Measurements from ENCODE around the gene SLC25A13. TPM values are rescaled to one million over a fixed set of nuclear protein-coding genes. Genes with fewer than 3 reads are reported as not detected.

Gene SLC25A13
- total and polyA plus RNA-seq, 2 of the 13 experiments (the other 11 are each of a cell fraction or from before 2014, with no cell fraction given), result 36.2 to 84.9 TPM

DNA sequence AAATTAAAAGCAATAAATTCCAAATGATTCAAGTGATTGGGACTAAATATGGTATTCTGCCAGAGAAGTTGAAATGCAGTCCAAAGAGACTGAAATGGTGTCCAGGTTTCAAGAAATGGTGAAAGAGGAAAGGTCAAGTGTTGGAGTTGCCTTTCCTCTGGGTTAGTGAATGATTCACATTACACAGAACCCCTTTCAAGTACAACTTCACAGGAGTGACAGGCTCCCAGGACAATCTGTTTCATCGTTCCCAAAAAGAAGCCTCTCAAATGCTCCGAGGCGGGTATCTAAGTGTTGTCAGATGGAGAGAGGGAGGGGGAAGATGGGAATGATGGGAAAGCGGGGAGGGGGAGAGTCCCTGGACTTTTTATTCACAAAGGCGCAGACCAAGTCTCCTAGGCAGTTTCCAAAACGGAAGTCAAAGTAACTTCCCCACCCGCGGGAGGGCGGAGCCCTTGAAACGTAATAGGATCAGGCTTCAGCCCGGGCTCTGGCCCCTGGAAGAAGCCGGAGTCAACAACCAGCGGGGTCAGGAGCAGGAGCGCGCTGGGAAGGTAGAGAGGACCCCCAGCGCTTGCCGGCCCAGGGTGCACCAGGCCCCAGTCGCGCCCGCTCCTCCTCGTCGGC, 754 bp downstream of the SLC25A13 start (continued):
- TF ChIP-seq, protein P1, sequence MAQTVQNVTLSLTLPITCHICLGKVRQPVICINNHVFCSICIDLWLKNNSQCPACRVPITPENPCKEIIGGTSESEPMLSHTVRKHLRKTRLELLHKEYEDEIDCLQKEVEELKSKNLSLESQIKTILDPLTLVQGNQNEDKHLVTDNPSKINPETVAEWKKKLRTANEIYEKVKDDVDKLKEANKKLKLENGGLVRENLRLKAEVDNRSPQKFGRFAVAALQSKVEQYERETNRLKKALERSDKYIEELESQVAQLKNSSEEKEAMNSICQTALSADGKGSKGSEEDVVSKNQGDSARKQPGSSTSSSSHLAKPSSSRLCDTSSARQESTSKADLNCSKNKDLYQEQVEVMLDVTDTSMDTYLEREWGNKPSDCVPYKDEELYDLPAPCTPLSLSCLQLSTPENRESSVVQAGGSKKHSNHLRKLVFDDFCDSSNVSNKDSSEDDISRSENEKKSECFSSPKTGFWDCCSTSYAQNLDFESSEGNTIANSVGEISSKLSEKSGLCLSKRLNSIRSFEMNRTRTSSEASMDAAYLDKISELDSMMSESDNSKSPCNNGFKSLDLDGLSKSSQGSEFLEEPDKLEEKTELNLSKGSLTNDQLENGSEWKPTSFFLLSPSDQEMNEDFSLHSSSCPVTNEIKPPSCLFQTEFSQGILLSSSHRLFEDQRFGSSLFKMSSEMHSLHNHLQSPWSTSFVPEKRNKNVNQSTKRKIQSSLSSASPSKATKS (CRISPR knock-in tag; IDR thresholded peaks at IDR 0.05), result 0 out of 2 replicates have a peak, but pooled peaks have one; percentile 11
- TF ChIP-seq GTF3A (CRISPR knock-in tag; conservative IDR thresholded peaks at IDR 0.05), result no peak

DNA sequence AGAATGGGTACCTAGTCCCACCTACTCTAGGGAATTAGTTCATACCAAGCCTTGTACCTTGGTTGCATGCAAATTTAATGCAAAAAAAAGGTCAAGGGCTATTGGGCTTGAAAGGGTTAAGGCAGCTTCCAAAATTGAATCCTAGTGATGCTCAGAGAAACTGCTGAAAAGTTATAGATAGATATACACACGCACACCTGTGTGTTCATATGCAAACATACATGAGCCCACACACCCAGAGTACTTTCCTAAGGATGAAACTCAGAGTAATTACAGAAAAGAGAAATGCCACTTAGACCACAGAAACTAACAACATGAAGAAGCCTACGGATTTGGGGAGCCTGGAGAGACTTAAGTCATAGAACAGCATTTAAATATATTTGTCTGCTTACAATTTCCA, 1.5 kb downstream of the SLC25A13 start:
- no peak for ATAC-seq
- H3K79me2 ChIP-seq (ENCODE audit: insufficient read depth, low read length), result peaks cover 56% of the 10 kb centered on the region
- no TSS peak for BruUV-seq (replicated peaks)
- H4K20me1 ChIP-seq (ENCODE audit: insufficient read depth, low read length), result peaks cover 27% of the 10 kb centered on the region
- H3K4me2 ChIP-seq (ENCODE audit: low read depth, low read length), result peak overlapping the region; percentile 78
- H3K27ac ChIP-seq (ENCODE audit: extremely low read length, insufficient read depth, low read length), result peak overlapping the region; percentile 98
- ChIA-PET POLR2A (no interaction called here), CTCF (ENCODE audit: low intra/inter-chr PET ratio, low total read pairs) (no interaction called here)
- no peak for FAIRE-seq
- peaks cover 63% of the 10 kb centered on the region for H3K4me1 ChIP-seq (ENCODE audit: insufficient read depth, low read length)
- H3K9ac ChIP-seq (ENCODE audit: insufficient read depth, low read depth, low read length), result peak overlapping the region; percentile 99
- WGBS (ENCODE audit: low lambda C conversion rate), result 52% methylated on average over 2 of the region's 2 CpGs
- DNase-seq (ENCODE audit: low spot score), result no peak
- H3K27me3 ChIP-seq (ENCODE audit: control insufficient read depth in 1 of 2, insufficient read depth in 2 of 2, low read length in 2 of 2), result no peaks in the 10 kb centered on the region
- intact Hi-C loops (cut with micrococcal nuclease; ENCODE audit: unreplicated experiment) (loop anchor here (5.0 to 10.0 kb wide), 3 partner anchors 224 to 1552 kb away; partner anchors contain the start of genes ASNS and DLX6), in situ Hi-C loops (cut with HindIII; ENCODE audit: extremely low pct_ligation_motif_present, low pct_unique_long_range_greater_than_20kb) (loop anchor here (25.0 kb wide), 1 partner anchor 692 kb away; the partner anchor contains the start of genes DLX5 and DLX6)
- H3K36me3 ChIP-seq (replicated peaks in 1 of 2; ENCODE audit: control insufficient read depth in 1 of 2, insufficient read depth in 2 of 2, low read length in 2 of 2), result peaks cover 0 to 6% of the 10 kb centered on the region in 2 experiments; a peak in 3 of 5 replicates
- H3K9me3 ChIP-seq (ENCODE audit: low read length), result no peaks in the 10 kb centered on the region
- peak overlapping the region; percentile 76 to 93 (median 91); a peak in 5 of 6 replicates for H3K4me3 ChIP-seq (replicated peaks in 1 of 3; ENCODE audit: insufficient read depth in 1 of 3, low read depth in 2 of 3, low read length in 3 of 3)
- TF ChIP-seq HDAC2 (CRISPR knock-in tag; IDR thresholded peaks at IDR 0.05) (no peak), ZNF510 (CRISPR knock-in tag; IDR thresholded peaks at IDR 0.05; ENCODE audit: low read depth) (no peak), ZNF652 (CRISPR knock-in tag; IDR thresholded peaks at IDR 0.05; ENCODE audit: borderline replicate concordance, low read depth) (peak; percentile 89), SPEN (CRISPR knock-in tag; IDR thresholded peaks at IDR 0.05; ENCODE audit: low read depth) (no peak)
- TF ChIP-seq, protein P2, sequence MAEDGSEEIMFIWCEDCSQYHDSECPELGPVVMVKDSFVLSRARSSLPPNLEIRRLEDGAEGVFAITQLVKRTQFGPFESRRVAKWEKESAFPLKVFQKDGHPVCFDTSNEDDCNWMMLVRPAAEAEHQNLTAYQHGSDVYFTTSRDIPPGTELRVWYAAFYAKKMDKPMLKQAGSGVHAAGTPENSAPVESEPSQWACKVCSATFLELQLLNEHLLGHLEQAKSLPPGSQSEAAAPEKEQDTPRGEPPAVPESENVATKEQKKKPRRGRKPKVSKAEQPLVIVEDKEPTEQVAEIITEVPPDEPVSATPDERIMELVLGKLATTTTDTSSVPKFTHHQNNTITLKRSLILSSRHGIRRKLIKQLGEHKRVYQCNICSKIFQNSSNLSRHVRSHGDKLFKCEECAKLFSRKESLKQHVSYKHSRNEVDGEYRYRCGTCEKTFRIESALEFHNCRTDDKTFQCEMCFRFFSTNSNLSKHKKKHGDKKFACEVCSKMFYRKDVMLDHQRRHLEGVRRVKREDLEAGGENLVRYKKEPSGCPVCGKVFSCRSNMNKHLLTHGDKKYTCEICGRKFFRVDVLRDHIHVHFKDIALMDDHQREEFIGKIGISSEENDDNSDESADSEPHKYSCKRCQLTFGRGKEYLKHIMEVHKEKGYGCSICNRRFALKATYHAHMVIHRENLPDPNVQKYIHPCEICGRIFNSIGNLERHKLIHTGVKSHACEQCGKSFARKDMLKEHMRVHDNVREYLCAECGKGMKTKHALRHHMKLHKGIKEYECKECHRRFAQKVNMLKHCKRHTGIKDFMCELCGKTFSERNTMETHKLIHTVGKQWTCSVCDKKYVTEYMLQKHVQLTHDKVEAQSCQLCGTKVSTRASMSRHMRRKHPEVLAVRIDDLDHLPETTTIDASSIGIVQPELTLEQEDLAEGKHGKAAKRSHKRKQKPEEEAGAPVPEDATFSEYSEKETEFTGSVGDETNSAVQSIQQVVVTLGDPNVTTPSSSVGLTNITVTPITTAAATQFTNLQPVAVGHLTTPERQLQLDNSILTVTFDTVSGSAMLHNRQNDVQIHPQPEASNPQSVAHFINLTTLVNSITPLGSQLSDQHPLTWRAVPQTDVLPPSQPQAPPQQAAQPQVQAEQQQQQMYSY (CRISPR knock-in tag; IDR thresholded peaks at IDR 0.05), result no peak
- H2AFZ ChIP-seq (ENCODE audit: low read length), result no peak overlapping the region
